GM12891 (cell line): ENCODE data around the gene DLG4.

Experiments used
- PAX5 ChIP-seq: IDR thresholded peaks from 2 replicates; pipeline ENCODE4 v1.6.1; 2011; ENCODE audit warnings: low read length, moderate library complexity, mild to moderate bottlenecking; ENCODE audit not compliant: insufficient read depth, severe bottlenecking
- POLR2A ChIP-seq: IDR thresholded peaks from 2 replicates; pipeline ENCODE4 v1.6.1; 2011; ENCODE audit warnings: low read depth, low read length, control low read depth
- POLR2AphosphoS5 ChIP-seq: IDR thresholded peaks from 2 replicates; pipeline ENCODE4 v1.6.1; 2011; ENCODE audit warnings: low read depth, low read length, control low read depth
- POU2F2 ChIP-seq: IDR thresholded peaks from 2 replicates; pipeline ENCODE4 v1.6.1; 2011; ENCODE audit warnings: low read depth, mild to moderate bottlenecking, control low read depth, low read length, moderate library complexity
- TAF1 ChIP-seq: IDR thresholded peaks from 2 replicates; pipeline ENCODE4 v1.6.1; 2011; ENCODE audit warnings: low read depth, low read length, control low read depth

GRCh38 chr17:7221278-7222092 lies 1.8 kb upstream of the DLG4 start:
- no peak for TF ChIP-seq TAF1
- TF ChIP-seq POLR2AphosphoS5 = no peak; the same call in 1 of the 2 replicates
- TF ChIP-seq POLR2A = no peak; the same call in 1 of the 2 replicates
- TF ChIP-seq POU2F2 = no peak
- TF ChIP-seq PAX5 = no peak
